H1 (cell line): Measurements from ENCODE around the gene NUAK1. TPM values are rescaled to one million over a fixed set of nuclear protein-coding genes. Genes with fewer than 3 reads are reported as not detected.

Experiments
- CHD7 ChIP-seq: fragments of 300-600 bp; sonication (generic); IDR thresholded peaks from 2 replicates; pipeline ENCODE4 v1.7.1; 2012; ENCODE audit warnings: low read length, moderate library complexity, mild to moderate bottlenecking, inconsistent platforms; ENCODE audit not compliant: insufficient replicate concordance
- CTCF ChIP-seq, 3 experiments: IDR thresholded peaks; 1 replicate in 2 of 3; 2 replicates in 1 of 3; pipeline versions ENCODE4 v1.5.1 to v1.6.1; 2011; ENCODE audit warnings: low read length in 3 of 3, mild to moderate bottlenecking in 3 of 3, inconsistent platforms in 2 of 3, low read depth in 1 of 3, moderate library complexity in 1 of 3; ENCODE audit not compliant: insufficient read depth in 1 of 3; ENCODE audit errors: control extremely low read depth in 1 of 3
- FOSL1 ChIP-seq: IDR thresholded peaks from 2 replicates; pipeline ENCODE4 v1.6.1; 2011; ENCODE audit warnings: mild to moderate bottlenecking, low read depth, low read length, moderate library complexity; ENCODE audit not compliant: insufficient read depth
- POLR2A ChIP-seq, 2 experiments: IDR thresholded peaks; 1 replicate in 1 of 2; 2 replicates in 1 of 2; pipeline ENCODE4 v1.6.1; 2011; ENCODE audit warnings: low read depth in 2 of 2, low read length in 2 of 2, mild to moderate bottlenecking in 2 of 2; ENCODE audit errors: control extremely low read depth in 1 of 2
- SIX5 ChIP-seq: IDR thresholded peaks from 2 replicates; pipeline ENCODE4 v1.6.1; 2011; ENCODE audit warnings: mild to moderate bottlenecking, low read depth, low read length
- SP2 ChIP-seq: IDR thresholded peaks from 2 replicates; pipeline ENCODE4 v1.6.1; 2012; ENCODE audit warnings: mild to moderate bottlenecking, low read length, inconsistent platforms
- SRF ChIP-seq: IDR thresholded peaks from 2 replicates; pipeline ENCODE4 v1.6.1; 2011; ENCODE audit warnings: mild to moderate bottlenecking, low read depth, low read length, moderate library complexity
- SUZ12 ChIP-seq: fragments of 200-600 bp; sonication (generic); IDR thresholded peaks from 2 replicates; pipeline ENCODE4 v1.6.1; 2012; ENCODE audit warnings: mild to moderate bottlenecking, inconsistent platforms, low read length, moderate library complexity, mixed read lengths
- TEAD4 ChIP-seq: IDR thresholded peaks from 2 replicates; pipeline ENCODE4 v1.6.1; 2012; ENCODE audit warnings: low read depth, low read length, inconsistent platforms, mixed read lengths
- ZNF274 ChIP-seq: IDR thresholded peaks from 2 replicates; pipeline ENCODE4 v1.7.0; 2012; ENCODE audit warnings: low read length, borderline replicate concordance; ENCODE audit errors: extremely low read depth
- polyA plus RNA-seq, 7 experiments: library from polyadenylated mRNA; depleted of rRNA in 3 of 7; stranded (reverse) in 5 of 7; unstranded in 2 of 7; fragments of >200 nt in 5 of 7; fragments of 200-250 nt in 2 of 7; gene quantifications; 1 replicate in 5 of 7; 2 replicates in 1 of 7; 4 replicates in 1 of 7; pipeline versions ENCODE4 v1.2.1 to v1.2.3, GENCODE V29; 2011 to 2013; ENCODE audit warnings: missing spikeins in 2 of 7, mixed read lengths in 2 of 7
- total RNA-seq: library from RNA; stranded (reverse); fragmentation: NEBNext Ultra II Directional; extraction: Animal tissue kit (Norgen Biotek cat#: 25700); gene quantifications from 2 replicates; pipeline ENCODE4 v1.2.1, GENCODE V29; 2021

NUAK1 gene
- total and polyA plus RNA-seq, 2 of the 8 experiments (the other 6 are each of a cell fraction or from before 2014, with no cell fraction given), result 6.7 to 18.2 TPM

- TF ChIP-seq CHD7 (no peak), SIX5 (no peak), SRF (no peak), TEAD4 (no peak), FOSL1 (no peak), SP2 (no peak), ZNF274 (no peak), CTCF (IDR thresholded peaks at IDR 0.05; ENCODE audit: control extremely low read depth in 1 of 3, insufficient read depth in 1 of 3, low read depth in 1 of 3, low read length in 3 of 3) (no peak), POLR2A (IDR thresholded peaks at IDR 0.05; ENCODE audit: control extremely low read depth in 1 of 2, low read depth in 2 of 2, low read length in 2 of 2) (no peak), SUZ12 (no peak)
Observed at GRCh38 chr12:106144847-106145246, 6.1 kb upstream of the NUAK1 start (continued).
